Activated CD4-positive, alpha-beta T cell treated with anti-CD3 and anti-CD28 coated beads for 1 hour (primary cell): ENCODE results near the gene KAZN.

Source experiments
- DNase-seq: peaks from one replicate; pipeline ENCODE4 v3.0.0-alpha.2; 2020

Gene KAZN

GRCh38 chr1:14804626-14805025 lies 206.1 kb downstream of the KAZN start:
- DNase-seq: no peak

GRCh38 chr1:14806772-14807171 lies 208.3 kb downstream of the KAZN start:
- DNase-seq: no peak

- no peak for DNase-seq
These were observed 210.3 kb downstream of the KAZN start for GRCh38 chr1:14808768-14809167.

- no peak for DNase-seq
These were observed 210.9 kb downstream of the KAZN start for GRCh38 chr1:14809191-14809981.

GRCh38 chr1:14810595-14811361 lies 212.3 kb downstream of the KAZN start:
- DNase-seq: no peak

GRCh38 chr1:14811573-14811972 lies 213.1 kb downstream of the KAZN start:
- no peak for DNase-seq

GRCh38 chr1:14812189-14812588 lies 213.7 kb downstream of the KAZN start:
- DNase-seq: no peak

GRCh38 chr1:14815175-14815877 lies 216.8 kb downstream of the KAZN start:
- DNase-seq: no peak

- no peak for DNase-seq
These were observed 219.0 kb downstream of the KAZN start for GRCh38 chr1:14817223-14818170.

- no peak for DNase-seq
These were observed 222.0 kb downstream of the KAZN start for GRCh38 chr1:14820295-14821085.

GRCh38 chr1:14822493-14822892 lies 224.0 kb downstream of the KAZN start:
- DNase-seq: no peak

- no peak for DNase-seq
These were observed 224.5 kb downstream of the KAZN start for GRCh38 chr1:14822996-14823395.

GRCh38 chr1:14824314-14824915 lies 225.9 kb downstream of the KAZN start:
- DNase-seq: no peak

GRCh38 chr1:14825396-14825795 lies 226.9 kb downstream of the KAZN start:
- no peak for DNase-seq

- no peak for DNase-seq
These were observed 227.7 kb downstream of the KAZN start for GRCh38 chr1:14826172-14826636.

- DNase-seq: no peak
These were observed 228.3 kb downstream of the KAZN start for GRCh38 chr1:14826731-14827326.

GRCh38 chr1:14827870-14828269 lies 229.4 kb downstream of the KAZN start:
- no peak for DNase-seq

- DNase-seq: no peak
These were observed 230.2 kb downstream of the KAZN start for GRCh38 chr1:14828665-14829064.

GRCh38 chr1:14835725-14836124 lies 237.2 kb downstream of the KAZN start:
- DNase-seq: no peak

GRCh38 chr1:14836426-14837140 lies 238.1 kb downstream of the KAZN start:
- no peak for DNase-seq
